Measurements from ENCODE around the gene FBXO24. TPM values are rescaled to one million over a fixed set of nuclear protein-coding genes. Genes with fewer than 3 reads are reported as not detected.

FBXO24 gene
- total RNA-seq, 1 donor from 2014 or later = 0.52 TPM

GRCh38 chr7:100606313-100606712, 20.2 kb downstream of the FBXO24 start:
- no peak overlapping the region for H2AFZ ChIP-seq (ENCODE audit: low read depth, low read length)
- peak overlapping the region; percentile 15 for H3K4me2 ChIP-seq (ENCODE audit: low read length)
- peak overlapping the region; percentile 86 for H3K4me3 Mint-ChIP-seq (ENCODE audit: unreplicated experiment)
- H3K36me3 Mint-ChIP-seq (ENCODE audit: low read depth, unreplicated experiment) = peaks cover 6% of the 10 kb centered on the region
- peaks cover 6% of the 10 kb centered on the region for H3K79me2 ChIP-seq (ENCODE audit: insufficient read depth, low read length)
- no peaks in the 10 kb centered on the region for H3K27me3 ChIP-seq (ENCODE audit: insufficient read depth, low read length)
- FAIRE-seq (no peak), DNase-seq (ENCODE audit: low read depth) (no peak)
- no peaks in the 10 kb centered on the region for H3K9me3 ChIP-seq (ENCODE audit: insufficient read depth, low read depth, low read length)
- H3K36me3 ChIP-seq (ENCODE audit: insufficient read depth, low read length) = peaks cover 4% of the 10 kb centered on the region
- no peak overlapping the region for H3K4me3 ChIP-seq (ENCODE audit: insufficient read depth, low read depth, low read length)
- peaks cover 4% of the 10 kb centered on the region for H3K4me1 Mint-ChIP-seq (ENCODE audit: low read depth, unreplicated experiment)
- H3K27ac Mint-ChIP-seq (ENCODE audit: unreplicated experiment) = no peak overlapping the region
- H4K20me1 ChIP-seq (ENCODE audit: insufficient read depth, low read length) = peaks cover 9% of the 10 kb centered on the region
- no peak overlapping the region for H3K9ac ChIP-seq (ENCODE audit: low read length)
- TF ChIP-seq CTCF (IDR thresholded peaks at IDR 0.05; ENCODE audit: insufficient read depth, low read depth, low read length) (no peak), EZH2 (IDR thresholded peaks at IDR 0.05; ENCODE audit: insufficient read depth, low read length) (no peak)
- H3K9me3 Mint-ChIP-seq (ENCODE audit: unreplicated experiment) = no peaks in the 10 kb centered on the region
- peaks cover 36% of the 10 kb centered on the region for H3K4me1 ChIP-seq (ENCODE audit: insufficient read depth, low read length)
- H3K27ac ChIP-seq (ENCODE audit: low read depth, low read length) = no peak overlapping the region
- peaks cover 7% of the 10 kb centered on the region for H3K27me3 Mint-ChIP-seq (ENCODE audit: low read depth, unreplicated experiment)

- DNase-seq (ENCODE audit: low read depth) = no peak
- Histone ChIP-seq H3K79me2 (ENCODE audit: insufficient read depth, low read length) (peaks cover 6% of the 10 kb centered on the region), H3K9me3 (ENCODE audit: insufficient read depth, low read depth, low read length) (no peaks in the 10 kb centered on the region), H3K4me3 (ENCODE audit: insufficient read depth, low read depth, low read length) (no peak overlapping the region), H4K20me1 (ENCODE audit: insufficient read depth, low read length) (peaks cover 9% of the 10 kb centered on the region), H3K4me2 (ENCODE audit: low read length) (no peak overlapping the region), H3K27ac (ENCODE audit: low read depth, low read length) (no peak overlapping the region), H3K27me3 (ENCODE audit: insufficient read depth, low read length) (no peaks in the 10 kb centered on the region), H3K36me3 (ENCODE audit: insufficient read depth, low read length) (peaks cover 4% of the 10 kb centered on the region), H3K4me1 (ENCODE audit: insufficient read depth, low read length) (peaks cover 33% of the 10 kb centered on the region), H3K9ac (ENCODE audit: low read length) (no peak overlapping the region), H2AFZ (ENCODE audit: low read depth, low read length) (no peak overlapping the region)
- Mint-ChIP-seq H3K27me3 (ENCODE audit: low read depth, unreplicated experiment) (peaks cover 5% of the 10 kb centered on the region), H3K4me1 (ENCODE audit: low read depth, unreplicated experiment) (peaks cover 4% of the 10 kb centered on the region), H3K27ac (ENCODE audit: unreplicated experiment) (no peak overlapping the region), H3K36me3 (ENCODE audit: low read depth, unreplicated experiment) (peaks cover 6% of the 10 kb centered on the region), H3K9me3 (ENCODE audit: unreplicated experiment) (no peaks in the 10 kb centered on the region), H3K4me3 (ENCODE audit: unreplicated experiment) (peak overlapping the region; percentile 57)
- FAIRE-seq = no peak
- TF ChIP-seq EZH2 (IDR thresholded peaks at IDR 0.05; ENCODE audit: insufficient read depth, low read length) (no peak), CTCF (IDR thresholded peaks at IDR 0.05; ENCODE audit: insufficient read depth, low read depth, low read length) (no peak)
These were observed 21.0 kb downstream of the FBXO24 start for GRCh38 chr7:100607111-100607510.

GRCh38 chr7:100609958-100610357, 23.8 kb downstream of the FBXO24 start:
- Histone ChIP-seq H3K9ac (ENCODE audit: low read length) (no peak overlapping the region), H3K4me3 (ENCODE audit: insufficient read depth, low read depth, low read length) (no peak overlapping the region), H3K27me3 (ENCODE audit: insufficient read depth, low read length) (no peaks in the 10 kb centered on the region), H3K27ac (ENCODE audit: low read depth, low read length) (no peak overlapping the region), H3K4me1 (ENCODE audit: insufficient read depth, low read length) (peaks cover 23% of the 10 kb centered on the region), H3K4me2 (ENCODE audit: low read length) (no peak overlapping the region), H2AFZ (ENCODE audit: low read depth, low read length) (no peak overlapping the region), H3K79me2 (ENCODE audit: insufficient read depth, low read length) (peaks cover 5% of the 10 kb centered on the region), H3K36me3 (ENCODE audit: insufficient read depth, low read length) (peaks cover 4% of the 10 kb centered on the region), H3K9me3 (ENCODE audit: insufficient read depth, low read depth, low read length) (no peaks in the 10 kb centered on the region), H4K20me1 (ENCODE audit: insufficient read depth, low read length) (peaks cover 14% of the 10 kb centered on the region)
- FAIRE-seq (no peak), DNase-seq (ENCODE audit: low read depth) (no peak)
- TF ChIP-seq CTCF (IDR thresholded peaks at IDR 0.05; ENCODE audit: insufficient read depth, low read depth, low read length) (no peak), EZH2 (IDR thresholded peaks at IDR 0.05; ENCODE audit: insufficient read depth, low read length) (no peak)
- Mint-ChIP-seq H3K27me3 (ENCODE audit: low read depth, unreplicated experiment) (peaks cover 5% of the 10 kb centered on the region), H3K36me3 (ENCODE audit: low read depth, unreplicated experiment) (peaks cover 6% of the 10 kb centered on the region), H3K4me3 (ENCODE audit: unreplicated experiment) (no peak overlapping the region), H3K4me1 (ENCODE audit: low read depth, unreplicated experiment) (no peaks in the 10 kb centered on the region), H3K27ac (ENCODE audit: unreplicated experiment) (no peak overlapping the region), H3K9me3 (ENCODE audit: unreplicated experiment) (no peaks in the 10 kb centered on the region)
